Measurements from ENCODE around the gene SLC19A1.

SLC19A1 gene

DNA sequence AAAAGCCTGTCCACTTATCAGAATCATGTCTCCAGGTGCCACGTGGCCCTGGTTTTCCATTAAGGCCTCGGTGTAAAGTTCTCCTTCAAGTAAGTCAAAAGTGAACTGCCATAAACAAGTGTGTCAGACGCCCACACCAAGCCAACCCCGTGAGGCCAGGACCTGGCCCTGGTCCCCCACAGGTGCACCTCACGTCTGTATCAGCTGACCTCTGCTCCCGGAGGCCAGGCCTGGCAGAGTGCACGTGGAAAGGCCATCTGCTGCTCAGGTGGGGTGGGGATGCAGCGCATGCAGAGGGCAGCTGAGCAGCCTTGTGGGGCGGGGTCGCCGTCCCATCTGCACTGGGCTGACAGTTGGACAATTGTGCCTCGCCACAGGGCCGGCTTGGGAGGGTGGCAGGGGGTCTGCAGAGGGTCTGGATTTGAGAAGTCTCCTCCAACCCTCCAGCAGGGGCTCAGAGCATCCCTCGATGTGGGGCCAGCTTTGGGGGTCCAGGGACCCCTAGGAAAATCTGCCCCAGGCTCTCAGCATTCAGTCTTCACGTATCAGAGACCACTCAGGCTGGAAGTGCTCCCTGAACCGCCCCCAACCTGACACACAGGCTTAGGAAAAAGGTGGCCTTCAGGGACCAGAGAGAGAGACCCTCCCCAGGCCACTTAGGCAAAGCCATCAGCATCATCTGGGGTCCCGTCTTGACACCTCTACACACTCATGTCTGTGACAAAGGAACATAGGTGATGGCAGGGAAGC, 3.0 kb downstream of the SLC19A1 start:
- TF ChIP-seq, protein P1, sequence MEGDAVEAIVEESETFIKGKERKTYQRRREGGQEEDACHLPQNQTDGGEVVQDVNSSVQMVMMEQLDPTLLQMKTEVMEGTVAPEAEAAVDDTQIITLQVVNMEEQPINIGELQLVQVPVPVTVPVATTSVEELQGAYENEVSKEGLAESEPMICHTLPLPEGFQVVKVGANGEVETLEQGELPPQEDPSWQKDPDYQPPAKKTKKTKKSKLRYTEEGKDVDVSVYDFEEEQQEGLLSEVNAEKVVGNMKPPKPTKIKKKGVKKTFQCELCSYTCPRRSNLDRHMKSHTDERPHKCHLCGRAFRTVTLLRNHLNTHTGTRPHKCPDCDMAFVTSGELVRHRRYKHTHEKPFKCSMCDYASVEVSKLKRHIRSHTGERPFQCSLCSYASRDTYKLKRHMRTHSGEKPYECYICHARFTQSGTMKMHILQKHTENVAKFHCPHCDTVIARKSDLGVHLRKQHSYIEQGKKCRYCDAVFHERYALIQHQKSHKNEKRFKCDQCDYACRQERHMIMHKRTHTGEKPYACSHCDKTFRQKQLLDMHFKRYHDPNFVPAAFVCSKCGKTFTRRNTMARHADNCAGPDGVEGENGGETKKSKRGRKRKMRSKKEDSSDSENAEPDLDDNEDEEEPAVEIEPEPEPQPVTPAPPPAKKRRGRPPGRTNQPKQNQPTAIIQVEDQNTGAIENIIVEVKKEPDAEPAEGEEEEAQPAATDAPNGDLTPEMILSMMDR (conservative IDR thresholded peaks at IDR 0.05; ENCODE audit: control insufficient read depth, insufficient read depth, low read depth, low read length): no peak
- no peak for DNase-seq (ENCODE audit: low read depth)
- H3K4me3 ChIP-seq (ENCODE audit: control insufficient read depth, low read depth, low read length): no peak overlapping the region

DNA sequence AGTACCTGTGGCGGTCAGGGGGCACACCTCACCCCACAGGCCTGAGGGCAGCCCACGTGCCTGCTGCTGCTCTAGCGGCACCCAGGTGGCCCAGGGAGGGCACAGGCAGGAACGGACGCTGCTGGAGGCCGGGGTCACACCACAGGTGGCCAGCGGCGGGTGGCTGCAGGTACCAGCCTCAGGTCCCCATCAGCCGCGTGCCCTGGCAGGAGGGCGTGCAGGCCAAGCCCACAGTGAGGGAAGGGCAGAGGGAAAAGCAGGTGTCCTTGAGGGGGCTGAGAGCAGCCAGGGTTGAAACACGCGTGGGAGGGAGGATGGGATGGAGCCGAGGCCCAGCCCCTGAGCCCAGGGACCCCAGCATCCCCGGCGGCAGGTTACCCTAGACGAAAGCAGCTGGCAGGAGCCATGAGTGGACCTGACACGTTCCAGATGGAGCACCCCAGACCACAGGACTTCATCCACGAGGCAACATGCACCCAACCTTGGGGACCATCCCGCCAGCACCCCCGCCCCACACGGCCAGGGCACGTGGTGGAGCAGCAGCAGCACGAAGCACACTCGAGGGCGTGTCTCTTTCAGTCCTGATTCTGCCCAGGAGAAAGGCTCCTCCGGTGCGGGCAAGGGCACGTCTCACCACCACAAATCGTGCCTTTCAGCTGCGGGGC, 3.7 kb downstream of the SLC19A1 start:
- no peak for DNase-seq (ENCODE audit: low read depth)
- TF ChIP-seq, protein P1 (conservative IDR thresholded peaks at IDR 0.05; ENCODE audit: control insufficient read depth, insufficient read depth, low read depth, low read length): no peak
- H3K4me3 ChIP-seq (ENCODE audit: control insufficient read depth, low read depth, low read length): no peak overlapping the region

DNA sequence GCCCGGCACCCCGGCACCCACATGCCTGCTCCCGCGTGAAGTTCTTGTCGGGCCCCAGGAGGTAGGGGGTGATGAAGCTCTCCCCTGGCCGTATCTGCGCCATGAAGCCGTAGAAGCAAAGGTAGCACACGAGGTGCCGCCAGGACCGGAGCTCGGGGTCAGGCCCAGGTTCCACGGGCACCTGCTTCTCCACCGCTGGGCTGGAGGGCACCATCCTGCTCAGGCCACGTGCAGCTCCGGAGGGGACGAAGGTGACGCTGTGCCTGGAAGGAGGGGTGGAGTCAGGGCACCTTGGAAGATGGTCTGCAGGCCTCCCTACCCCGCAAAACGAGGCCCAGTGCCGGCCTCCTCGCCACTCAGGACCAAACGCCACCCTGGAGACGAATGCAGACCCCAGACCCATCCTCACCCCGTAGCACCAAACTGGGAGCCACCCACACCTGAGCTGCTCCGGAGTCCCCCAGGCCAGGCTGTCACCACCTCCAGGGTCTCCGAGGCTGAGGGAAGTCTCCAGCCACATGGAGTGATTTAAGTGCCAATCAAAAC, 4.4 kb downstream of the SLC19A1 start:
- H3K4me3 ChIP-seq (ENCODE audit: control insufficient read depth, low read depth, low read length): no peak overlapping the region
- TF ChIP-seq, protein P1 (conservative IDR thresholded peaks at IDR 0.05; ENCODE audit: control insufficient read depth, insufficient read depth, low read depth, low read length): no peak
- DNase-seq (ENCODE audit: low read depth): no peak

DNA sequence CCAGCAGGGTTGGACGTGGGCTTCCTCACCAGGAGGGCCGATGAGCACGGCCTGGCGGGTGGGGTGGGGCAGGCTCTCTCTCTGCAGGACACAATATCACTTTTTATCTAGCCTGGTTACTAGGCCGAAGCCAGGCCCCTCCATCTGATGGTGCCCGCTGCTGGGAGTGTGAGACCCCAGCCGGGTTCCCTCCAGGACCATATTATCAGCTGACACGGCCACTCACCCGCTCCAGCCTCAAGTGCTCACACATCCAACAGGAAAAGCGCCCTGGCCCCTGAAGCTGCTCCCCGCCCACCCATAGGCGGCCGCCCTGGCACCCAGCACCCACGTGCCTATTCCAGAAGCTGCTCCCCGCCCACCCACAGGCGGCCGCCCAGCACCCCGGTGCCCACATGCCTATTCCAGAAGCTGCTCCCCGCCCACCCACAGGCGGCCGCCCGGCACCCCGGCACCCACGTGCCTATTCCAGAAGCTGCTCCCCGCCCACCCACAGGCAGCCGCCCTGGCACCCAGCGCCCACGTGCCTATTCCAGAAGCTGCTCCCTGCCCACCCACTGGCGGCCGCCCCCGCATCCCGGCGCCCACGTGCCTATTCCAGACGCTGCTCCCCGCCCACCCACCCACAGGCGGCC, 5.0 kb downstream of the SLC19A1 start:
- TF ChIP-seq, protein P1 (conservative IDR thresholded peaks at IDR 0.05; ENCODE audit: control insufficient read depth, insufficient read depth, low read depth, low read length): no peak
- DNase-seq (ENCODE audit: low read depth): no peak
- no peak overlapping the region for H3K4me3 ChIP-seq (ENCODE audit: control insufficient read depth, low read depth, low read length)

DNA sequence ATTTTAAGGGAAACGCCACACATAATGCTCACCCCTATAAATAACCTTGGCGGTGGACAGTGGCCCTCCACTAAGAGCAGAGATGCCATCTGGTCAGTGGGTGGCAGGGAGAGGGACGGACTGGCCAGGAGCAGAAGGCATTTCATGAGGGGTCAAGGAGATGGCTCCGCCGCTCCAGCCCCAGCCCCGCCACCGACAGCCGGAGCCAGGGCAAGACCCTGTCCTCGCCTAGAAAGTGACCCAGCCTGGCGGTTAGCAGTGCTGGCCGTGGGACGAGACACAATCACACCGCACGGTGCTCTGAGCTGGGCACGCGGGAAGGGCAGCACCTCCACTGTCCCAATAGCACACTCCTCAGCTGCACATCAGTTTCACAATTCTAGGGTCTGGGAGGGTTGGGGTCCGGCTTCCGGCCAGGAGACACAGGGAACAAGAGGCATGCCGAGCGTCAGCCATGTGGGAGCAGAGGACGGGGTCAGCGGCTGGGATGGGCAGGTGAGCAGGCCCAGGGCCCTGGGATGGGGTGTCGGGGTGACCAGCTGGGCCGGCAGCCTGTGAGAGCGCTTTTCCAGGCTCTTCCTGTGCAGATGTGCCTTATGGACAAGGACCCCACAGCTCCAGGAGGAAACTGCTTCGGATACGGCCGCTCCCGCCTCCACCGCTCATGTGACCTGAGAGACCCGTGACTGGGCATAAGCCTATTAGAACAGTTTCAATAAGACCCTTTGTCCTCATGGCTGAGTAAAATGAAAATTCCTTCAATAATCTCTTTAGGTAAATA, 5.7 kb downstream of the SLC19A1 start:
- no peak for DNase-seq (ENCODE audit: low read depth)
- H3K4me3 ChIP-seq (ENCODE audit: control insufficient read depth, low read depth, low read length): no peak overlapping the region
- TF ChIP-seq, protein P1 (conservative IDR thresholded peaks at IDR 0.05; ENCODE audit: control insufficient read depth, insufficient read depth, low read depth, low read length): no peak

All from fibroblast of mammary gland (primary cell).